ENCODE measurements around the gene CLCA2. TPM values are rescaled to one million over a fixed set of nuclear protein-coding genes. Genes with fewer than 3 reads are reported as not detected.

CLCA2 gene, protein sequence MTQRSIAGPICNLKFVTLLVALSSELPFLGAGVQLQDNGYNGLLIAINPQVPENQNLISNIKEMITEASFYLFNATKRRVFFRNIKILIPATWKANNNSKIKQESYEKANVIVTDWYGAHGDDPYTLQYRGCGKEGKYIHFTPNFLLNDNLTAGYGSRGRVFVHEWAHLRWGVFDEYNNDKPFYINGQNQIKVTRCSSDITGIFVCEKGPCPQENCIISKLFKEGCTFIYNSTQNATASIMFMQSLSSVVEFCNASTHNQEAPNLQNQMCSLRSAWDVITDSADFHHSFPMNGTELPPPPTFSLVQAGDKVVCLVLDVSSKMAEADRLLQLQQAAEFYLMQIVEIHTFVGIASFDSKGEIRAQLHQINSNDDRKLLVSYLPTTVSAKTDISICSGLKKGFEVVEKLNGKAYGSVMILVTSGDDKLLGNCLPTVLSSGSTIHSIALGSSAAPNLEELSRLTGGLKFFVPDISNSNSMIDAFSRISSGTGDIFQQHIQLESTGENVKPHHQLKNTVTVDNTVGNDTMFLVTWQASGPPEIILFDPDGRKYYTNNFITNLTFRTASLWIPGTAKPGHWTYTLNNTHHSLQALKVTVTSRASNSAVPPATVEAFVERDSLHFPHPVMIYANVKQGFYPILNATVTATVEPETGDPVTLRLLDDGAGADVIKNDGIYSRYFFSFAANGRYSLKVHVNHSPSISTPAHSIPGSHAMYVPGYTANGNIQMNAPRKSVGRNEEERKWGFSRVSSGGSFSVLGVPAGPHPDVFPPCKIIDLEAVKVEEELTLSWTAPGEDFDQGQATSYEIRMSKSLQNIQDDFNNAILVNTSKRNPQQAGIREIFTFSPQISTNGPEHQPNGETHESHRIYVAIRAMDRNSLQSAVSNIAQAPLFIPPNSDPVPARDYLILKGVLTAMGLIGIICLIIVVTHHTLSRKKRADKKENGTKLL
- 158 and 251 TPM in 2 replicates for total RNA-seq

DNA sequence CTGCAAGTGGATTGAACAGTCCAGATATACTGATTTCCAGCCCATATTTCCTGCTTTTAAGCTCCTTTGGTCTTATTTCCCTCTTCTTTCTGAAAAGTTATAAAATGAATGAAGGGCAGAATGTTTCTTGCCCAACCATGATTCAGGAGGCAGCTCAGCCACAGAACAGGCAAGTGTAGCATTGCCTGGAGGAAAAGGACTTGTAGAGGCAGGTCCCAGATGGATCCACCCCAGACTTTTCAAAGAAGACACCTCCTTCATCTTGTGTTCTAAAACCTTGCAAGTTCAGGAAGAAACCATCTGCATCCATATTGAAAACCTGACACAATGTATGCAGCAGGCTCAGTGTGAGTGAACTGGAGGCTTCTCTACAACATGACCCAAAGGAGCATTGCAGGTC lies at the start of gene CLCA2:
Gene CLCA2, plus strand, starts transcription at position 299 of the 400 bp plus-strand sequence. Its CDS starts 77 bp downstream, at position 376.

DNA sequence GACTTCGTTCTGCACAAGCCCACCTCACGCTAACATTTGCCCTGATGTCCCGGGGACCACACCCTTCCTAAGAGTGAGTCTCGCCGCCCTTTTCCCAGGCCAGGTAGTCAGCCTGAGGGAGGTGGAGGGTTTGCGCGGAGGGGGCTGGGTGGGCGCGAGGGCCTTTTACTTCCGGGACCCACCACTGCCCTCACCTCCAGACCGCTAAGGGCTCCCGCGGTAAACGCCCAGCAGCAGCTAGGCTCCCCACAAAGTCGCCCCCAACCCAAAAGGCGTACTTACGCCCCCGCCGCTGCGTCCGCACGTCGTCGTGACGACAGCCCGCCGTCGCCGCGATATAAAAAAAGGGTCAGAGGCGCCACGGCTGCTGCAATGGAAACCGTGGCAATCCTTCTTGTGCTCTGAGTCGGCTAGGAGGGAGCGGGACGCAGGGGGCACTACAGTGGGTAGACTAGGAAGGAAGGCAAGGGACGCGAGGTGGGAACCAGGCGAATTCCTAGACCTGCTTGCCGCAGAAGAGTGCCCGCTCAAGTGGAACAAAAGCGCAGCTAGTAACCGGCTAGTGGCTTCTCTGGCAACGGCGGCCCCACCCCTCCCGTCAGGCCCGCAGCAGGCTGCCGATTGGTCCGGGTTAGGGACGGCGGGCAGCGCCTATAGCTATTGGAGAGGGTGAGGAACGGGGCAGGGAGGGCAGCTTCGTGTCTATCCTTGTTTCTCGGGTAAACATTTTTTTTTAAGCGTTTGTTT lies 28.0 kb upstream of the CLCA2 start, which contains the start of gene ODF2L:
Gene ODF2L, minus strand, starts transcription at position 573 of the 747 bp plus-strand sequence. CDS start 9,296 bp downstream, outside the sequence.

DNA sequence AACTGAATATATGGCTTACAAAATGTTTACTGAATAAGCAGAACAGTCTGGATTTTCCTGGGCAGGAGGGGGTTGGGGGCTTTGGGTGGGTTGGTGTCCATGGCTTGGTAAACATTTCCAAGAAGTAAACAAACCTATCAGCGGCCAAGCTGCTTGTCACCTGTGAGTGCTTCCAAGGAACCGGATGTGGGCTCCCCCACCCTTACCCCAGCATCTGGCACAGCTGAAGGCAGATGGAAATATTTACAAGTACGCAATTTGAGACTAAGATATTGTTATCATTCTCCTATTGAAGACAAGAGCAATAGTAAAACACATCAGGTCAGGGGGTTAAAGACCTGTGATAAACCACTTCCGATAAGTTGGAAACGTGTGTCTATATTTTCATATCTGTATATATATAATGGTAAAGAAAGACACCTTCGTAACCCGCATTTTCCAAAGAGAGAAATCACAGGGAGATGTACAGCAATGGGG lies 44.6 kb downstream of the CLCA2 start, which contains the start of gene CLCA1:
Gene CLCA1, plus strand, starts transcription at position 427 of the 477 bp plus-strand sequence. Its CDS starts 45 bp downstream, at position 472.

Other genes starting within 250 kb of the CLCA2 start
- gene ODF2L, start 27.8 kb upstream of the CLCA2 start, total RNA-seq = 14.5 and 16.0 TPM in 2 replicates
- 0.08 TPM in 1 of 2 replicates, not detected in the other for gene CLCA1, start 44.8 kb downstream of the CLCA2 start, total RNA-seq
- 0.15 and 0.16 TPM in 2 replicates for gene CLCA4, start 122.9 kb downstream of the CLCA2 start, total RNA-seq